NCI-H146 (cell line): ENCODE data around the gene RAD51B.
"Not testable (repeated sequence)": the region's sequence is repeated elsewhere in the genome, so short reads cannot be mapped to it uniquely, and the experiment has no call there.

ENCODE experiments used
- DNase-seq: peaks from one replicate; lab custom pipeline; 2025; lab: John Stamatoyannopoulos, UW

The RAD51B gene

DNA sequence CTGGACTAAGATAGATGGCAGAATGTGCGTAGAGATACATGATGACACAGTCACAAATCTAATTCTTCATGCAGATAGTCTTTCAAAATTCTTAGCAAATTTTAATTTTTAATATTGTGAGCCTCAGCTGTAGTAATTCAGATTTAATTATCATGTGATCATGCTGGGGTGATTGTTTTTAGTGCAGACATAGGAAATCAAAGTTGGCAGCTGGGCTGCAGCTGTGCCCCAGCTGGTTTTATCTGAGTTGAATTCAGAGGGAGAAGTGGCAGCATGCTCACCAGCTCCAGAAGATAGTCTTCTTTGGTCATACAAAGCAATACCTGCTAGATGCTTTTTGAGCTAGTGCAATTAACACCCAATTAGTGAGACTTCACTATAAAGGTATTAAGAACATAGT, 292.9 kb downstream of the RAD51B start:
- DNase-seq: peak; percentile 0

DNA sequence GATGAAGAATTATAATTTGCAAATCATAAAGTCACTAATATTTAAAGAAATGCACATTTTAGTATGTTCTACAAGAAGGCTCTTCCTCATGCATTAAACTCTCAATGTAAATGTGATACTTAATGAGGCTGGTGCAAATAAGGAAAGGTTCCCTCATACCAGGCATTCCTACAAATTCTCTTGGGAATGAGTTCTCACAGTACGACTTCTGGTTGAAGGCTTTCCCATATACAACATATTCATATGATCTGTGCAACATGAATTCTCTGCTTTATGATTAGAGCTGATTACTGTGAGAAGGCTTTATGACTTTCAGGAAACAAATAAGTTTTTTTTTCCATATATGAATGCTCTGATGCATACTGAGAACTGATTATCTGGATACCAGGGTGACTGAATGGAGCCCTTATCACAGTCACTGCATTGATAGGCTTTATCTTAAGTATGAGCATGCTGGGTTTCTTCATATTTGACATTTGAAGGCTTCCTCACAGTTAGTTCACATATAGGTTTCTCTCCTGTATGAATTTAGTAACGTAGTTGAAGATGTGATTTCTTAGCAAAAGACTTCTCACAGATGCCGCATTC, 293.9 kb downstream of the RAD51B start:
- DNase-seq: no peak

DNA sequence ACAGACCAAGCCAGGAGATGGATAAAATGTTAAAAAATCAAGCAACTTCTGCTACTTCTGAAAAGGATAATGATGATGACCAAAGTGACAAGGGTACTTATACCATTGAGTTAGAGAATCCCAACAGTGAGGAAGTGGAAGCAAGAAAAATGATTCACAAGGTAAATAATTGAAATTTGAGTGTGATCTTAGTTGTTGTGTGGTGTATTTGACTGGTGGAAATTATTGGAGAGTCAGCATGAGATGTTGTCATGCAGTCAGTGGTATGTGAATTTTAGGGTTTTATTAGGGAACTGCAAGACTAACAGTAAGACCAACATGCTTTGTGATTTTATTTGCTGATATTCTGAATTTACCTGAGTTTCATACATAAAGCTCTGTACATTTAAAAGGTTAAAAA, 296.4 kb downstream of the RAD51B start:
- not testable (repeated sequence) for DNase-seq

DNA sequence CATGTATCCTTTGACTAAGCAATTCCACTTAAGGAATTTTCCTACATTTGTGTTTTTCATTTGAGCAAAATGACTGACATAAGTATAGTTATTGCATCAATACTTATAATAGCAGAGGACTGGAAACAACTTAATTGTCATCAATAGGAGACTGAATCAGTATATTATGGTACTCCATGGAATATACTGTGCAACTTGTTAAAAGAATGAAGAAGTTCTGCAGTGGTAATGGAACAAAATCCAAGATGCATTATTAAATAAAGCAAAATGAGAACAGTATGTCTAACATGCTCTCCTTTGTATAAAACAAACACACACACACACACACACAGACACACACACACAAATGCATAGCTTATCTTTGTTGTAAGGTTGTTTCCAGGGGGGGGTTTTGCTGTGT, 303.1 kb downstream of the RAD51B start:
- DNase-seq: no peak

DNA sequence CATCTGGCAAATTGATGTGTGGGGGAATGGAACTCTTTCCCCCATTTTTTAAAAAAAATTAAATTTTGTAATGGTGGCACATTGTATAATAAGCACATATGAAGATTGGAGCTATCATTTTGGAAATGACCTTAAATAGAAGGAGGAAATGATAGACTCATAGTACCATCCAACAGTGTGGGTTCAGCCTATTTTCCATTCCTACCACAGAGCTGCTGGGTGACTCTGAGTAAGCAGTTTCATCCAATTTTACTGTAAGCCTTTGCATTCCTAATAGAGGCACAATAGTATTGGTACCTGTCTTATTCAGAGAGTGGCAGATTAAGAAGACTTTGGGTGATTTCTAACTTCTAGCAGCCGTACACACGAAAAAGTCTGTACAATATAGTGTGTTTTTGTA, 304.5 kb downstream of the RAD51B start:
- DNase-seq: no peak

GRCh38 chr14:68124979-68125731, 305.6 kb downstream of the RAD51B start:
- no peak for DNase-seq

DNA sequence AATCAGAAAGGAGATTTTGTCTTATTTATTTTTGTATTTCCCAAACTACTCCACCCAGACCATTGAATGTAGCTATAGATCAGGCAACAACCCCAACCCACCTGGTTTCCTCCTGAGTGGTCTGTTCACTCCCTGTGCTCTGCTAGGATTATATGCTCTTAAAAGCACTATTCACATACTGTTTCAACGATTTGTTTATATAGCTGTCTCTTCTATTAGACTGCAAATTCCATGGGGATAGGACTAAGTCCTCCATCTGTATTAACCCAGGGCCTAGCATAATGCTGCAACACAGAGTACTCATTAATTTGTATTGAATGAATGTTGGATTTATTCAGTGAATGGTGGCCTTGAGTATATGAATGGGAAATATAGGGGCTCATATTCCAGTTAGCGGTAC, 307.6 kb downstream of the RAD51B start:
- DNase-seq: no peak

DNA sequence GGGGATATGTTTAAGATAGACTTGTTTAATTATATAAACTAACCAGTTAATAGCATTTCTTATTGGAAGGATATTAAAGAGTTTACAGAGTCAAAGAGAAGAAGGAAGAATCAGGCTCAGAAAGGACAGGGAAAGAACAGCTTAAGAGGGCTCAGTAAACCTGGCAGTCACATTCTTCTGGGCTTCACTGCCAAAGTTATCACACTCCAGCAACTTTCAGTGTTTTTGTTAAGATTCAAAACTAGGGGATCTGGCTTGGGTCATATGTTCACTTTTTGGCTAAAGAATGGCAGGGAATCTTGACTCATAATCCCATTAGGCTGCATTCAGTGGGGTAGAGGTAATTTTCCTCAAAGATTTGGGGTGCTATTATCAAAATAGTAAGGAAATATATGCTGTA, 312.3 kb downstream of the RAD51B start:
- no peak for DNase-seq

- DNase-seq: no peak
Observed at GRCh38 chr14:68132563-68133121, 313.1 kb downstream of the RAD51B start.

DNA sequence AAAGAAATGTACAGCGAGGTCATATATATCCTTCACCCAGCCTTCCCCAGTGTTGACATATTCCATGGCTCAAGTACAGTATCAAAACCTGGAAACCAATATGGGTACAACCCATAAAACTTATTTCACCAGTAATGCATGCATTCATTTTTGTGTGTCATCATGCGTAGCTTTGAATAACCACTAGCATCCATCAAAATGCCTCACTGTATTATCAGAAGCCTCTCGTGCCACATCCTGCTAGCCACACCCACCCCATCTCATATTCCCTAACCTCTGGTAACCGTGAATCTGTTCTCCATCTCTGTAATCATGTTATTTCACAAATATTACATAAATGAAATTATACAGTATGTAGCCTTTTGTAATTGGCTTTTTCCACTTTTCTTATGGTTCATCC, 314.3 kb downstream of the RAD51B start:
- no peak for DNase-seq

DNA sequence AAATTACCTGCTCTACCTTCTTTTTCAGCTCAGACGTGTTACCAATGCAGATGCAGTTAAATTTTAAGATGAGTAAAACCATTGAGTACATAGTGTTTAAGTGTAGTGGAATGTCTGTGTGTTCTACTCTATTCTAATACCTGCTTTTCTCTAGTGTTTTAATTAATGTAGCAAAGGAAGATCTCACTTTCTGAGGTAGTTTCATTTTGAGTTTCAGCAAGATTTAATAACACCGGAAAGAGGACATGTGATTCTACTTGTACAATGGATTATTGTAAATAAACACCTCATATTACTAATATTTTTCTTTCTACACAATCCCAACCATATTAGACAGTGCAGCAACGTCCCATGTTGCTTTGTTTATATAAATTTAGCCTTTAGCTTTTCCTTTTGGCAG, 315.4 kb downstream of the RAD51B start:
- no peak for DNase-seq

DNA sequence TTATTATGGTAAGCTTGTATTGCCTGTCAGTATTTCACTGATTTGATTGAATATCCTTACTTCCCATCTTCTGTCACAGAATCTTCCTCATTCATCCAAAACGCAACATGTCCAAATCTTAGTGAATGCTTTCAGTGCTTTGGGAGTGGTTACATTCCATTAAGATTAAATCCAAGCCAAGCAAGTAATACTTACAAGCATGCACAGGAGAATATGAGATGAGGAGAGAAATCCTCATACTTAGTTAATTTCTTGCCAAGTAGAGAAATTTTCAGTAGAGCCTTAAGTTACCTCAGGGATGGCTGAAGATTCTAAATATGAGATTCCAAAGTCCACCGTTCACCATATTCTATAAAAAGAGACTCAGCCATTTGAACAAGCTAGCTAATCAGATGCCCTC, 316.0 kb downstream of the RAD51B start:
- no peak for DNase-seq

- peak; percentile 22 for DNase-seq
Observed at GRCh38 chr14:68137704-68138619, 318.4 kb downstream of the RAD51B start.

- DNase-seq: peak; percentile 45
Observed at GRCh38 chr14:68139431-68140075, 320.0 kb downstream of the RAD51B start.

DNA sequence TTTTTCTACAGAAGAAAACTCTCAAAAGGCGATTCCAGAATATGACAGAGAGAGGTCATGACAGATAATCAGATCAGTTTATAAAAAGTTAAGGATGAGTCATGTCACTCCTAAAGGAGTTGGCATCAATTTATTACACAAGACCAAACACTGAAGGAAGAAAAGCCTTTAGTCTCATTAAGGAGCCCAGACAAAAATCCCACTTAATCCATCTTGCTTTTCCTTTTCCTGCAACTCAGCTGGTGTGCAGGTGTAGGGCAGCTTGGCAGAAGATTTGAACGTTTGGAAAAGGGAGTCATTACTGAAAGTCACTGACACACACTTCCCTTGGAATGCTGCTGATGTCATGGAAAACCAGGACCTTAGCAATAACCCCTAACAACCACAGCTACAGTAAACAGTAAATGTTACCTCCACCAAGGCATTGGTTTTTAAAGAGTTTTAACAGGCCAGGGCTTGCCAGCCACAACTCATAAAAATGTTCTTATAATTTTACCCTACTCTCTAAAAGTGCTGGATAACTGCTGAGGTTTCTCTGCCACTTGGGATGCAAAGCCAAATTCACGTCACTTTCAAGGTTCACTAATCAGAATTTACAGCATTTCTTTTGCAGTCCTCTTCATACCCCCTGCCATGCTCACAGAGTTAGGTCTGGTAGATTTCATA, 320.6 kb downstream of the RAD51B start:
- DNase-seq: no peak

DNA sequence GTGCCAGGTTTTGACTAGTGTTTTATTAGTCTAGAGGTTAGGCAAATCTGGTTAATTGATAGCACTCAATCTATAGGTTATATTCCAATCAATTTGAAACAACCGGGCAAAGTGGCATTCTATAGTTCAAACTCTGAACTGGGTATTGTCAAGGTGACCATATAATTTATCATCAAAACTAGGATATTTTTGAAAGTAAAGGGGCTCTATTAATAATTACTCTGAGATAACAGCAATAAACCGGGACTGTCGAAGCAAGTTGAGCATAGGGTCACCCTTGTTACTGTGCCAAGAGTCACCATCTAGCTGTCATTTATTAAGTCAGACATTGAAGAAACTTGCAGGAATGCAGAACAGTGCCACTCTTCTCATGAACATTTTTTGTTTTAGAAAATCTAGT, 321.2 kb downstream of the RAD51B start:
- no peak for DNase-seq

GRCh38 chr14:68141281-68142088, 321.9 kb downstream of the RAD51B start:
- DNase-seq: no peak

- DNase-seq: no peak
Observed at GRCh38 chr14:68143341-68143841, 323.8 kb downstream of the RAD51B start.

- no peak for DNase-seq
Observed at GRCh38 chr14:68144051-68144681, 324.6 kb downstream of the RAD51B start.

- DNase-seq: no peak
Observed at GRCh38 chr14:68145036-68145435, 325.5 kb downstream of the RAD51B start.
